H1 (cell line): ENCODE data around the gene SPAG4. TPM values are rescaled to one million over a fixed set of nuclear protein-coding genes. Genes with fewer than 3 reads are reported as not detected.

Experiments used
- CTCF ChIA-PET: fragments of 300-600 bp; sonication (Branson Sonifier 250); formaldehyde crosslinking; loops from one replicate; lab custom pipeline; 2021; ENCODE audit not compliant: partially characterized antibody; lab: Charles Lee
- POLR2A ChIA-PET: fragments of 300-600 bp; sonication (Branson Sonifier 250); formaldehyde crosslinking; loops from one replicate; lab custom pipeline; 2021; ENCODE audit warnings: inconsistent platforms; ENCODE audit not compliant: partially characterized antibody; lab: Charles Lee
- DNase-seq, 2 experiments: peaks; one replicate each; pipeline versions ENCODE4 v3.0.0 to v3.0.0-alpha.2; 2010 to 2022; ENCODE audit warnings: low spot score in 2 of 2, low read depth in 1 of 2, mixed read lengths in 1 of 2
- FAIRE-seq: peaks from 2 replicates; lab custom pipeline; 2011; peaks lifted over from hg19 to GRCh38; lab: Jason Lieb, UNC
- H2AFZ ChIP-seq: 2 replicates; pipeline ENCODE4 v1.8.1; 2012; ENCODE audit warnings: low read length, inconsistent platforms
- H2AK5ac ChIP-seq: 2 replicates; pipeline ENCODE4 v1.6.1; 2013; ENCODE audit warnings: low read depth, low read length
- H2BK120ac ChIP-seq: replicated peaks from 2 replicates; pipeline ENCODE3; 2013; ENCODE audit warnings: low read depth, low read length, inconsistent platforms
- H2BK12ac ChIP-seq: 2 replicates; pipeline ENCODE4 v1.6.1; 2013; ENCODE audit warnings: low read depth, low read length
- H2BK15ac ChIP-seq: 2 replicates; pipeline ENCODE4 v1.6.1; 2013; ENCODE audit warnings: low read length
- H2BK20ac ChIP-seq: 2 replicates; pipeline ENCODE4 v1.6.1; 2013; ENCODE audit warnings: low read length
- H2BK5ac ChIP-seq: 2 replicates; pipeline ENCODE4 v1.6.1; 2013; ENCODE audit warnings: low read depth, low read length
- H3K14ac ChIP-seq: 2 replicates; pipeline ENCODE4 v1.6.1; 2013; ENCODE audit warnings: inconsistent platforms; ENCODE audit not compliant: insufficient read length
- H3K18ac ChIP-seq: 2 replicates; pipeline ENCODE4 v1.6.1; 2013; ENCODE audit warnings: low read length; ENCODE audit errors: extremely low read depth
- H3K23ac ChIP-seq: 2 replicates; pipeline ENCODE4 v1.6.1; 2013; ENCODE audit warnings: inconsistent platforms; ENCODE audit not compliant: insufficient read length
- H3K23me2 ChIP-seq: 2 replicates; pipeline ENCODE4 v1.6.1; 2013; ENCODE audit warnings: low read depth, low read length
- H3K27ac ChIP-seq: 2 replicates; pipeline ENCODE4 v1.6.1; 2011; ENCODE audit warnings: low read depth, low read length, inconsistent platforms
- H3K27me3 ChIP-seq, 4 experiments: replicated peaks in 1 of 4; 1 replicate in 1 of 4; 2 replicates in 3 of 4; pipeline versions ENCODE4 v1.6.1 to v1.8.1; 2011 to 2013; ENCODE audit warnings: low read length in 3 of 4, mild to moderate bottlenecking in 3 of 4, inconsistent platforms in 2 of 4, mixed read lengths in 2 of 4, moderate library complexity in 1 of 4; ENCODE audit not compliant: control insufficient read depth in 3 of 4, insufficient read depth in 3 of 4; ENCODE audit errors: extremely low read depth in 1 of 4
- H3K36me3 ChIP-seq, 4 experiments: 2 replicates each; pipeline versions ENCODE4 v1.6.1 to v1.8.1; 2011 to 2013; ENCODE audit warnings: mild to moderate bottlenecking in 4 of 4, low read length in 3 of 4, moderate library complexity in 2 of 4, control low read depth in 1 of 4, inconsistent platforms in 1 of 4; ENCODE audit not compliant: insufficient read depth in 4 of 4, control insufficient read depth in 2 of 4
- H3K4ac ChIP-seq: replicated peaks from 2 replicates; pipeline ENCODE3; 2013; ENCODE audit warnings: low read length, low read depth, mixed read lengths, inconsistent platforms; ENCODE audit not compliant: insufficient read length
- H3K4me1 ChIP-seq, 4 experiments: replicated peaks in 1 of 4; 1 replicate in 1 of 4; 2 replicates in 3 of 4; pipeline versions ENCODE4 v1.6.1 to v1.8.1; 2011 to 2013; ENCODE audit warnings: low read length in 3 of 4, inconsistent platforms in 2 of 4, mixed read lengths in 1 of 4; ENCODE audit not compliant: insufficient read depth in 4 of 4, control insufficient read depth in 3 of 4
- H3K4me2 ChIP-seq, 2 experiments: 2 replicates each; pipeline versions ENCODE4 v1.6.1 to v1.8.1; 2011 to 2013; ENCODE audit warnings: low read depth in 2 of 2, low read length in 2 of 2, control low read depth in 1 of 2, inconsistent platforms in 1 of 2, mild to moderate bottlenecking in 1 of 2; ENCODE audit not compliant: insufficient read depth in 1 of 2
- H3K4me3 ChIP-seq, 4 experiments: fragments of 200-600, 300-600 bp in 1 of 4; sonication (generic), shearing (Covaris generic), sonication (Bioruptor Twin) in 1 of 4; 2 replicates each; pipeline versions ENCODE4 v1.5.1 to v1.8.1; 2011 to 2016; ENCODE audit warnings: low read length in 4 of 4, low read depth in 3 of 4, control low read depth in 2 of 4, inconsistent platforms in 2 of 4, mild to moderate bottlenecking in 2 of 4, mixed read lengths in 1 of 4, moderate library complexity in 1 of 4; ENCODE audit not compliant: insufficient read depth in 2 of 4; ENCODE audit errors: extremely low read depth in 1 of 4
- H3K56ac ChIP-seq: replicated peaks from 2 replicates; pipeline ENCODE3; 2013; ENCODE audit warnings: low read depth, mild to moderate bottlenecking, mixed read lengths, low read length, inconsistent platforms; ENCODE audit not compliant: insufficient read length
- H3K79me1 ChIP-seq: 2 replicates; pipeline ENCODE4 v1.6.1; 2013; ENCODE audit warnings: low read depth, low read length, control low read depth
- H3K79me2 ChIP-seq, 2 experiments: 2 replicates each; pipeline versions ENCODE4 v1.6.1 to v1.8.1; 2012 to 2013; ENCODE audit warnings: low read length in 2 of 2, mild to moderate bottlenecking in 2 of 2, inconsistent platforms in 1 of 2; ENCODE audit not compliant: insufficient read depth in 2 of 2, control insufficient read depth in 1 of 2
- H3K9ac ChIP-seq, 4 experiments: replicated peaks in 1 of 4; 1 replicate in 1 of 4; 2 replicates in 3 of 4; pipeline versions ENCODE4 v1.6.1 to v1.8.1; 2011 to 2013; ENCODE audit warnings: low read depth in 3 of 4, low read length in 3 of 4, control low read depth in 2 of 4, mild to moderate bottlenecking in 2 of 4, moderate library complexity in 2 of 4, inconsistent platforms in 1 of 4; ENCODE audit errors: extremely low read depth in 1 of 4
- H3K9me3 ChIP-seq, 2 experiments: 2 replicates each; pipeline versions ENCODE4 v1.6.1 to v1.8.1; 2012 to 2013; ENCODE audit warnings: mild to moderate bottlenecking in 2 of 2, moderate library complexity in 2 of 2, control low read depth in 1 of 2, inconsistent platforms in 1 of 2, low read depth in 1 of 2, low read length in 1 of 2, mixed read lengths in 1 of 2; ENCODE audit not compliant: insufficient read depth in 2 of 2
- H4K20me1 ChIP-seq, 2 experiments: replicated peaks in 1 of 2; 2 replicates each; pipeline versions ENCODE3 to v1.8.1; 2011 to 2013; ENCODE audit warnings: inconsistent platforms in 2 of 2, low read length in 2 of 2, mild to moderate bottlenecking in 1 of 2; ENCODE audit not compliant: insufficient read depth in 2 of 2, control insufficient read depth in 1 of 2
- H4K5ac ChIP-seq: 2 replicates; pipeline ENCODE4 v1.6.1; 2013; ENCODE audit warnings: low read length, low read depth, mixed read lengths, inconsistent platforms; ENCODE audit not compliant: insufficient read length
- H4K8ac ChIP-seq: 2 replicates; pipeline ENCODE4 v1.8.0; 2013; ENCODE audit warnings: mild to moderate bottlenecking, moderate library complexity, low read length, inconsistent platforms; ENCODE audit not compliant: insufficient read depth; ENCODE audit errors: extremely low read depth
- H4K91ac ChIP-seq: replicated peaks from 2 replicates; pipeline ENCODE3; 2013; ENCODE audit warnings: low read length, mixed read lengths, inconsistent platforms; ENCODE audit not compliant: insufficient read length
- KDM1A ChIP-seq: fragments of 200-600, 300-600 bp; sonication (generic); IDR thresholded peaks from 2 replicates; pipeline ENCODE4 v1.7.1; 2016; ENCODE audit warnings: mild to moderate bottlenecking, low read length, borderline replicate concordance
- SAP30 ChIP-seq: fragments of 300-600 bp; sonication (generic); IDR thresholded peaks from 2 replicates; pipeline ENCODE4 v1.7.1; 2012; ENCODE audit warnings: low read length, moderate library complexity, mild to moderate bottlenecking, inconsistent platforms; ENCODE audit not compliant: insufficient read depth, insufficient replicate concordance
- SIN3A ChIP-seq, 2 experiments: IDR thresholded peaks in 1 of 2; conservative IDR thresholded peaks in 1 of 2; 2 replicates each; pipeline ENCODE4 v1.6.1; 2011 to 2012; ENCODE audit warnings: low read length in 2 of 2, improper control_type of control experiment in 1 of 2, low read depth in 1 of 2, mild to moderate bottlenecking in 1 of 2
- ZNF274 ChIP-seq: IDR thresholded peaks from 2 replicates; pipeline ENCODE4 v1.7.0; 2012; ENCODE audit warnings: low read length, borderline replicate concordance; ENCODE audit errors: extremely low read depth
- WGBS, 2 experiments: shearing (Covaris generic) in 1 of 2; methylation state at CpG; one replicate each; pipeline versions ENCODE4 v1.1.6 to v1.1.7; 2013 to 2015; ENCODE audit warnings: low lambda C conversion rate in 2 of 2, mixed read lengths in 2 of 2, inconsistent platforms in 1 of 2, low coverage in 1 of 2, missing lambda C conversion rate in 1 of 2; ENCODE audit not compliant: insufficient replicate concordance in 2 of 2, insufficient coverage in 1 of 2, insufficient read length in 1 of 2; ENCODE audit errors: extremely low coverage in 1 of 2, missing lambda C conversion rate in 1 of 2; 5-methylcytosine and 5-hydroxymethylcytosine counted together
- polyA plus RNA-seq, 7 experiments: library from polyadenylated mRNA; depleted of rRNA in 3 of 7; stranded (reverse) in 5 of 7; unstranded in 2 of 7; fragments of >200 nt in 5 of 7; fragments of 200-250 nt in 2 of 7; gene quantifications; 1 replicate in 5 of 7; 2 replicates in 1 of 7; 4 replicates in 1 of 7; pipeline versions ENCODE4 v1.2.1 to v1.2.3, GENCODE V29; 2011 to 2013; ENCODE audit warnings: missing spikeins in 2 of 7, mixed read lengths in 2 of 7
- total RNA-seq: library from RNA; stranded (reverse); fragmentation: NEBNext Ultra II Directional; extraction: Animal tissue kit (Norgen Biotek cat#: 25700); gene quantifications from 2 replicates; pipeline ENCODE4 v1.2.1, GENCODE V29; 2021

Gene SPAG4
- total and polyA plus RNA-seq, 2 of the 8 experiments (the other 6 are each of a cell fraction or from before 2014, with no cell fraction given), result 2.4 to 6.0 TPM

- FAIRE-seq (no peak), DNase-seq (no peak)
- no peak overlapping the region for H3K14ac ChIP-seq
- TF ChIP-seq SIN3A (conservative IDR thresholded peaks at IDR 0.05 in 1 of 2, IDR thresholded peaks at IDR 0.05 in 1 of 2; ENCODE audit: low read depth in 1 of 2, low read length in 2 of 2) (no peak), ZNF274 (no peak), SAP30 (no peak), KDM1A (no peak)
- no peak overlapping the region for H2BK5ac ChIP-seq
- H3K23me2 ChIP-seq, result peaks cover 3% of the 10 kb centered on the region; the same call in 1 of the 2 replicates
- H3K36me3 ChIP-seq, result no peaks in the 10 kb centered on the region
- H3K79me1 ChIP-seq, result no peaks in the 10 kb centered on the region
- no peak overlapping the region for H3K4me3 ChIP-seq
- H4K8ac ChIP-seq, result no peak overlapping the region
- H2BK120ac ChIP-seq, result no peak overlapping the region
- H4K5ac ChIP-seq, result no peak overlapping the region
- H3K56ac ChIP-seq, result no peak overlapping the region
- no peaks in the 10 kb centered on the region for H3K9me3 ChIP-seq
- H3K9ac ChIP-seq, result no peak overlapping the region
- no peak overlapping the region for H3K4me2 ChIP-seq
- no peaks in the 10 kb centered on the region for H4K20me1 ChIP-seq
- no peak overlapping the region for H2AK5ac ChIP-seq
- ChIA-PET POLR2A (no interaction called here), CTCF (interaction anchor here (1.0 to 1.4 kb wide), 3 partner anchors 13 to 27 kb away, joined by 3 read pairs; no protein-coding TSS in a partner anchor)
- H2BK20ac ChIP-seq, result no peak overlapping the region
- H2AFZ ChIP-seq, result no peak overlapping the region
- H2BK12ac ChIP-seq, result no peak overlapping the region
- no peaks in the 10 kb centered on the region for H3K4me1 ChIP-seq
- 91% methylated on average over 6 of the region's 6 CpGs; no CpG with 5 or more reads in 1 of the 2 experiments for WGBS, 2 experiments
- H3K4ac ChIP-seq, result no peak overlapping the region
- H3K23ac ChIP-seq, result no peak overlapping the region
- no peaks in the 10 kb centered on the region for H3K79me2 ChIP-seq
- no peak overlapping the region for H2BK15ac ChIP-seq
- no peak overlapping the region for H3K18ac ChIP-seq
- no peaks in the 10 kb centered on the region for H3K27me3 ChIP-seq
- no peak overlapping the region for H3K27ac ChIP-seq
- no peak overlapping the region for H4K91ac ChIP-seq
These were observed 28.7 kb upstream of the SPAG4 start for GRCh38 chr20:35586751-35587425.
